ENCODE data around the gene PRKCZ. TPM values are rescaled to one million over a fixed set of nuclear protein-coding genes. Genes with fewer than 3 reads are reported as not detected.

Gene PRKCZ
- total and polyA plus RNA-seq, 9 of the 15 experiments (the other 6 are each of a cell fraction or from before 2014, with no cell fraction given), result 0.07 to 3.1 (median 1.3) TPM

DNA sequence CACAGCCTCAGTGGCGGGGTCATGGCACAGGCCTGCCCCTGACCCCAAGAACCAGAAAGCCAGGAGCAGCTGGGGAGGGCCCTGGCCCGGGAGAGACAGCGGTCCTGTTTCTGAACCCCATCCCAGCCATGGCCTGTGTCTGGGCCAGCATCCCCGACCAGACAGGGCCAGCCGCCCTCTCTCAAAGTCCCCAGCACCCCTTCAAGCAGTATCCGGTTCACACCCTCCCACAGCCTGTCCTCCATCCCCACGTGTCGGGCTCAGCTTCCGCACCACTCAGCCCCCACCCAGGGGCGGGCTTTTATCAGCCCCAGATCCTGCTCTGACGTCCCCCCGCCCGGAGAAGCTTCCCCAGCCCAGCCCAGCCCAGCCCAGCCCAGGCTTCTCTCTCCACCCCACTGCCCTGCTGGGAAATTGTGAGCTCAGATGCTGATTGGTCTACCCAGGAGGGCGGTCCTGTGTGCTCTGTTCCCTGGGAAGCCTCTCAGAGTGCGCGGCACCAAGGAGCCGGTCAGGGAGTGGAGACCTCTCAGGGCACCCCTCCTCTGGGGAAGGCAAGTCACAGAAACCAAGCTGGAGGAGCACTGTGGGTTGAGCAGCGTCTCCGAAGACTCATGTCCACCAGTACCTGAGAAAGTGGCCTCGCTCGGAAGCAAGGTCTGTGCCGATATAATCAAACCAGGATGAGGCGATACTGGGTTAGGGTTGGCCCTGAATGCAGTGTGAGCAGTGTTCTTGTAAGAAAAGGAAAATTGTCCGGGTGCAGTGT, 149.0 kb downstream of the PRKCZ start (continued):
- TF ChIP-seq, protein P1, sequence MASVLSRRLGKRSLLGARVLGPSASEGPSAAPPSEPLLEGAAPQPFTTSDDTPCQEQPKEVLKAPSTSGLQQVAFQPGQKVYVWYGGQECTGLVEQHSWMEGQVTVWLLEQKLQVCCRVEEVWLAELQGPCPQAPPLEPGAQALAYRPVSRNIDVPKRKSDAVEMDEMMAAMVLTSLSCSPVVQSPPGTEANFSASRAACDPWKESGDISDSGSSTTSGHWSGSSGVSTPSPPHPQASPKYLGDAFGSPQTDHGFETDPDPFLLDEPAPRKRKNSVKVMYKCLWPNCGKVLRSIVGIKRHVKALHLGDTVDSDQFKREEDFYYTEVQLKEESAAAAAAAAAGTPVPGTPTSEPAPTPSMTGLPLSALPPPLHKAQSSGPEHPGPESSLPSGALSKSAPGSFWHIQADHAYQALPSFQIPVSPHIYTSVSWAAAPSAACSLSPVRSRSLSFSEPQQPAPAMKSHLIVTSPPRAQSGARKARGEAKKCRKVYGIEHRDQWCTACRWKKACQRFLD (CRISPR knock-in tag; IDR thresholded peaks at IDR 0.05), result no peak
- TF ChIP-seq DMBX1 (CRISPR knock-in tag; IDR thresholded peaks at IDR 0.05; ENCODE audit: borderline replicate concordance), result peak; percentile 67
- TF ChIP-seq ZNF124 (CRISPR knock-in tag; IDR thresholded peaks at IDR 0.05), result no peak
- TF ChIP-seq, protein P2, sequence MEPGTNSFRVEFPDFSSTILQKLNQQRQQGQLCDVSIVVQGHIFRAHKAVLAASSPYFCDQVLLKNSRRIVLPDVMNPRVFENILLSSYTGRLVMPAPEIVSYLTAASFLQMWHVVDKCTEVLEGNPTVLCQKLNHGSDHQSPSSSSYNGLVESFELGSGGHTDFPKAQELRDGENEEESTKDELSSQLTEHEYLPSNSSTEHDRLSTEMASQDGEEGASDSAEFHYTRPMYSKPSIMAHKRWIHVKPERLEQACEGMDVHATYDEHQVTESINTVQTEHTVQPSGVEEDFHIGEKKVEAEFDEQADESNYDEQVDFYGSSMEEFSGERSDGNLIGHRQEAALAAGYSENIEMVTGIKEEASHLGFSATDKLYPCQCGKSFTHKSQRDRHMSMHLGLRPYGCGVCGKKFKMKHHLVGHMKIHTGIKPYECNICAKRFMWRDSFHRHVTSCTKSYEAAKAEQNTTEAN (CRISPR knock-in tag; IDR thresholded peaks at IDR 0.05), result no peak
- no peak for TF ChIP-seq MTA2 (IDR thresholded peaks at IDR 0.05; ENCODE audit: low read depth)
- TF ChIP-seq, protein P3, sequence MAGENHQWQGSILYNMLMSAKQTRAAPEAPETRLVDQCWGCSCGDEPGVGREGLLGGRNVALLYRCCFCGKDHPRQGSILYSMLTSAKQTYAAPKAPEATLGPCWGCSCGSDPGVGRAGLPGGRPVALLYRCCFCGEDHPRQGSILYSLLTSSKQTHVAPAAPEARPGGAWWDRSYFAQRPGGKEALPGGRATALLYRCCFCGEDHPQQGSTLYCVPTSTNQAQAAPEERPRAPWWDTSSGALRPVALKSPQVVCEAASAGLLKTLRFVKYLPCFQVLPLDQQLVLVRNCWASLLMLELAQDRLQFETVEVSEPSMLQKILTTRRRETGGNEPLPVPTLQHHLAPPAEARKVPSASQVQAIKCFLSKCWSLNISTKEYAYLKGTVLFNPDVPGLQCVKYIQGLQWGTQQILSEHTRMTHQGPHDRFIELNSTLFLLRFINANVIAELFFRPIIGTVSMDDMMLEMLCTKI (IDR thresholded peaks at IDR 0.05; ENCODE audit: partially characterized antibody), result no peak
- no peak for TF ChIP-seq ZNF707 (CRISPR knock-in tag; conservative IDR thresholded peaks at IDR 0.05)
- TF ChIP-seq MCM7 (IDR thresholded peaks at IDR 0.05), result no peak
- no peak for TF ChIP-seq NR2C1 (IDR thresholded peaks at IDR 0.05)
- no peak; the same call in 1 of the 2 replicates for TF ChIP-seq NR2C1 (tag; IDR thresholded peaks at IDR 0.05)
- no peak for TF ChIP-seq SRSF9 (IDR thresholded peaks at IDR 0.05; ENCODE audit: borderline replicate concordance, low read depth, low read length)
- no peak for TF ChIP-seq BACH1 (tag; IDR thresholded peaks at IDR 0.05)
- TF ChIP-seq, protein P4, sequence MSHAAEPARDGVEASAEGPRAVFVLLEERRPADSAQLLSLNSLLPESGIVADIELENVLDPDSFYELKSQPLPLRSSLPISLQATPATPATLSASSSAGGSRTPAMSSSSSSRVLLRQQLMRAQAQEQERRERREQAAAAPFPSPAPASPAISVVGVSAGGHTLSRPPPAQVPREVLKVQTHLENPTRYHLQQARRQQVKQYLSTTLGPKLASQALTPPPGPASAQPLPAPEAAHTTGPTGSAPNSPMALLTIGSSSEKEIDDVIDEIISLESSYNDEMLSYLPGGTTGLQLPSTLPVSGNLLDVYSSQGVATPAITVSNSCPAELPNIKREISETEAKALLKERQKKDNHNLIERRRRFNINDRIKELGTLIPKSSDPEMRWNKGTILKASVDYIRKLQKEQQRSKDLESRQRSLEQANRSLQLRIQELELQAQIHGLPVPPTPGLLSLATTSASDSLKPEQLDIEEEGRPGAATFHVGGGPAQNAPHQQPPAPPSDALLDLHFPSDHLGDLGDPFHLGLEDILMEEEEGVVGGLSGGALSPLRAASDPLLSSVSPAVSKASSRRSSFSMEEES (CRISPR knock-in tag; IDR thresholded peaks at IDR 0.05), result no peak
- TF ChIP-seq ADNP (tag; IDR thresholded peaks at IDR 0.05), result no peak
- TF ChIP-seq ZC3H8 (IDR thresholded peaks at IDR 0.05), result no peak
- TF ChIP-seq MIER1 (IDR thresholded peaks at IDR 0.05; ENCODE audit: low read depth), result no peak
- no peak for TF ChIP-seq SAFB (IDR thresholded peaks at IDR 0.05; ENCODE audit: borderline replicate concordance, low read depth, low read length)
- TF ChIP-seq CREBBP (IDR thresholded peaks at IDR 0.05; ENCODE audit: low read depth, low read length), result no peak
- TF ChIP-seq, protein P5, sequence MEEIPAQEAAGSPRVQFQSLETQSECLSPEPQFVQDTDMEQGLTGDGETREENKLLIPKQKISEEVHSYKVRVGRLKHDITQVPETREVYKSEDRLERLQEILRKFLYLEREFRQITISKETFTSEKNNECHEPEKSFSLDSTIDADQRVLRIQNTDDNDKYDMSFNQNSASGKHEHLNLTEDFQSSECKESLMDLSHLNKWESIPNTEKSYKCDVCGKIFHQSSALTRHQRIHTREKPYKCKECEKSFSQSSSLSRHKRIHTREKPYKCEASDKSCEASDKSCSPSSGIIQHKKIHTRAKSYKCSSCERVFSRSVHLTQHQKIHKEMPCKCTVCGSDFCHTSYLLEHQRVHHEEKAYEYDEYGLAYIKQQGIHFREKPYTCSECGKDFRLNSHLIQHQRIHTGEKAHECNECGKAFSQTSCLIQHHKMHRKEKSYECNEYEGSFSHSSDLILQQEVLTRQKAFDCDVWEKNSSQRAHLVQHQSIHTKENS (CRISPR knock-in tag; IDR thresholded peaks at IDR 0.05), result no peak
- no peak for TF ChIP-seq PCBP2 (IDR thresholded peaks at IDR 0.05; ENCODE audit: low read depth, low read length, poor library complexity, severe bottlenecking)
- TF ChIP-seq ZNF41 (CRISPR knock-in tag; conservative IDR thresholded peaks at IDR 0.05), result no peak
- peak; percentile 84 for TF ChIP-seq POLR2AphosphoS5 (IDR thresholded peaks at IDR 0.05; ENCODE audit: control insufficient read depth, insufficient read depth, low read depth, low read length)
- TF ChIP-seq KLF1 (tag; IDR thresholded peaks at IDR 0.05), result peak; percentile 44; the same call in 1 of the 2 replicates
